Activated CD8-positive, alpha-beta memory T cell treated with anti-CD3 and anti-CD28 coated beads for 4 hours (primary cell): ENCODE data around the gene PRDM8.
"Not testable (repeated sequence)": the region's sequence is repeated elsewhere in the genome, so short reads cannot be mapped to it uniquely, and the experiment has no call there.

ENCODE experiments used
- DNase-seq, 2 donors: peaks; one replicate each; pipeline ENCODE4 v3.0.0-alpha.2; 2020; ENCODE audit warnings: low read depth in 2 of 2

Gene PRDM8

DNA sequence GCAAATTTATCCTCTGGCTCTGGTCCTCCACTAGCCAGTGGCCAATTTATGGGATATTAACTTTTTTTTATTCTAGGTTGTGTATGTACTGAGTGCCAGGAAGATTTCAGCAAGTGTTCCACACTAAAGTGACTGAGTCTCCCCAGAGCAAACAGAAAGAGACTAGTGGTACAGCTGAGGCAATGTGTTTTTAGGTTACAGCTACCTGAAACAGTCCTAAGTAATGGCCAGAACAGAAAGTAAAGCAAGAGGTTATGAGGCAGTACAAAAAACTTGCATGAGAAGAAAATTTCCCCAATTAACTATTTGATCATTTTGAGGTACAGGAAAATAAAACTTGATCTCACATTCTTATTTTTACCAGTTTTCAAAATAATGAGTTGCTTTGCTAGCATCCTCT is 31.2 kb downstream of the PRDM8 start:
- no peak for DNase-seq

DNA sequence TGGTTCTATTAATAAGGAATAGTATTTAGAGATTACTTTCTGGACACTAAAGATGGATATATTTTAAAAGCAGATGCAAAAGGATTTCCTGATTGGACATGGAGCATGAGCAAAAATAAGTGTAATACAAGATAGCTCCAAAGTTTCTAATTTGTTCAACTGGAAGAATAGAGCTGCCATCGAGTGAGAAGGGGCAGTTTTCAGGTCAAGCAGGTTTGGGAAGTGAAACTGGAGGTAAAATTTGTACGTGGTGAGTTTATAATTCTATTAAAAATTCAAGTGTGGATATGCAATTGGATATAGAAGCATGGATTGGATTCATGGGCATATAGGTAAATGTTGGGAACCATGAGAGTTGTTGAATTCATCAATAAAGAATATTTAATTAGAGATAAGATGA is 31.8 kb downstream of the PRDM8 start:
- no peak for DNase-seq

DNA sequence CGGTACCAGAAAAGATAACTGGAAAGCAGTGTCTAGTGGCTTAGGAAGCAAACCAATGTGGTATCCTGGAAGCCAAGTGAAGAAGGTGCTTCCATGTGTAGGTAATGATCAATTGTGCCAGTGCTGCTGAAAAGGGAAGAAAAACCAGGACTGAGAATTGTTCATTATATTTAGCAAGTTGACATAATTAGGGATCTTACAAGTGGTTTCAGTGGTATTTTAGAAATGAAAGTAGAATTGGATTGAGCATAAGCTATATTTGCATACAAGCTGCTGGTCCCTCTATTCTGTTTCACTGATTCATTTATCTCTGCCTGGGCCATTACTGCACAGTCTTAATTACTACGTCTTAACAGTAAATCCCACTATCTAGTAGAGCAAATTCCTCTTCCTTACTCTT is 32.3 kb downstream of the PRDM8 start:
- no peak for DNase-seq

DNA sequence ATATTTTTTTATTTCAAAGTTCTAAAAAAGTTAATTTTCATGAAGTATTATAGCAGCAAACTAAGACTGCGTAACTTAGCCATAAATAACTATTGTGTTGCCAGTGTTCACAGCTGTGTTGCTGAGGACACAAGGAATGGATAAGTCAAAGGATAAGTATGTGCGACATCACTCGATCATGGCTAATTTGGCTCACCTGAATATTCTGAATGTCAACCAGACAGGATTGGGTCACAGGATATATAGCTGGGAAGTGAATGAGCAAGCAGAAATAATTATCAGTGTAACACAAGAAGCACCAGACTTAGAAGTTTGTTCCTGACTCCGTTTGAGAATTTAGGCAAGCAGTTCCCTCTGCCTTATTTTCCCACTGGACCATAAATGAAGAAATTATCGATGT is 33.9 kb downstream of the PRDM8 start:
- no peak for DNase-seq

DNA sequence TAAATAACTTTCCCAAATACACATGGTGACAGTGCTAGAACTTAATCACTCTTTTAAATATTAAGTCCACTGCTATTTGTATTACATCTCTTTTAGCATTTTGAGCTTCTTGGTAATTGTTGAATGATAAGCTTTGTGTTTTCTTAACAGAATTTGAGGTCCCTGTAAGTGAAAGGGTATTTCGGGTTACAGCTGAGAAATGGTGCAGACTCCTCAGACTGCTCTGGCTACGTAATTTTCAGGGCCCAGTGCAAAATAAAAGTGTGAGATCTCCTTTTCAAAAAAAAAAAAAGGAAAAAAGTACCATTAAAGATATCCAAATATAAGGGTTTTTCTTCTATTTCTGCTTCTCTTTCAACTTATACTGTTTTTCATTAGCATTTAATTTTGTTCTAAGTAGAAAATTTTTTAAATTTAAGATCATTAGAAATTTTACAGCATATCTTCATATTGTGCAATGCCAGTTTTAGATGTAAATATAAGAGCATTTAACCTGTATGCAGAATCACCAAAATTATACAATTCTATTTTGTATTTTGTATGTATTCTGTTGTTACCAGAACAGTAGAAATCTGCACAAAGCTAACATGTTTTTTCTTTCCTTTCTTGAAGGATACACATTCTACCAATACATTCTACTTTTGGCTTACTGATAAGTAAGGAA is 35.5 kb downstream of the PRDM8 start:
- DNase-seq, result no peak

DNA sequence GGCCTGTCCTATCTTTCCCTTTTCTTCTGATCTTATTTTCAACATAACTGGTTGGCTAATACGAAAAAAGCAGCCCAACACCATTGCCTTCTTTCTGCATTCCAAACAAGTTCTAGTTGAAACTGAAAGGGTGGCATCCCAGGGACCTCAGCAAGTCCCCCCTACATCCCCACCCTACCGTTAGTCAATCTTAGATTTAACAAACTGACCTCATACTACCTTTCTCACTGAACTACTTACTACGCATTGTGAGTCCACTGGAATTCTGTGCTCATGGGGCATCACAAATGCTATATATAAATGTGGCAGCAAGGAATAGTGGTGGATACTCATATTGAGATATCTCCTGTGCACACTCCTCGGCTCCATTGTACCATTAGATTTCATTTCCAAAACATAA is 36.1 kb downstream of the PRDM8 start:
- no peak for DNase-seq

DNA sequence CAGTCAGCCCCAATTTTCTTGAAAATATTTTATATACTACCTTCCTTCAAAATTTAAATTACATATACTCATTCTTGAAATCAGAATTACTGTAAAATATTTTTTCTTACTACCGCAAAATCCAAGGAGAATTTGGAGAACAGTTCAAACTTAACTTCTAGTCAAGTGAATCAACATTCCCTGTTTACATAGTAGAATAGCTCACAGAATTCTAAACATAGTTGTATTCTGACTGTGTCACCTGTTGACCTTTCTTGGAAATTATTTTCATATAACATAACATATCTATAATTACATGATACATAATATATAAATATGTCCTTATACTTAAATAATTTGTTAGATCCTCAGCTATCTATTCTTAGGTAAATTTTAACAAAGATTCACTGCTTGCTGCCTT is 38.1 kb downstream of the PRDM8 start:
- no peak for DNase-seq

DNA sequence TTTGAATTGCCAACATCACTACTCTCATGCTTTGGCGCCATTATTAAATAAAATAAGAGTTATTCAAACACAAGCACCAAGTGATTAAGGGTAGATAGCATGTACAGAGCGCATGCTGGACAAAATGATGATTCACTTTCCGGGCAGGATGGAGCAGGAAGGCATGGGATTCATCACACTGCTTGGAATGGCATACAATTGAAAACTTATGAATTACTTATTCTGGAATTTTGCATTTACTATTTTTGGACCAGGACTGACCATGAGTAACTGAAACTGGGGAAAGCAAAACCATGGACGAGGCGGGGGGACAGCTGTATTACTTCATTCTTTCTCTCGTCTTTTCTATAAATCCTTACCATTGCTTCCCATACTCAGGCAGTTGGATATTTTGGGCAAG is 40.7 kb downstream of the PRDM8 start:
- DNase-seq, result no peak

DNA sequence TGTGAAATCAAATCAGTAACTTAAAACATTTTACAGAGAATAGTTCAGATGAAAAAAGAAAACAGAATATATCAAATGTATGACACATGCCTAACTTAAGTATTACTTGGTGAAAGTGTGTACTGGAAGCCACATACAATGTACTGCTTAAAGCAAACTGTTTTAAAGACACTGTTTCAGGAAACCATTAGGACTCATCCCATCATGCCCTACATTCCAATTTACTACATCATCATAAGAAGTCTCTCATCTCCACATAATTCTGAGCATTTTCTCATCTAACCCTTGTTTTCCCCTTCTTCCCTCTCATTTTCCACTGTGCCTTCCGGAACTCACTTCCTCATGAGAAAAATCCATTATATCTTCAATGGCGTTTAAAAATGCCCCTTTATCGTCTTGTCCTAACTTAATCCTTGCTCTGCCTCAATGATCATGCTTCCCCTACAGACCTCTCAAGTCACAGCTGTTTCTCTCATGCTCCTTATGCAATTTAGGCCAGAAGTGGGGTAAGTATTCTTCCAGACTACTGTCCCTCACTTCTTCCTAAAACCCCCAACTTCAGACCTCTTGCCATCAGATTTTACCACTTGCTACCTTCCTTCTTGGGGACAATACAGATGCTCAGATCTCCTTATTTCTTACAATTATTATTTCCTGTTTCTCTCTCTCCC is 42.3 kb downstream of the PRDM8 start:
- no peak for DNase-seq

DNA sequence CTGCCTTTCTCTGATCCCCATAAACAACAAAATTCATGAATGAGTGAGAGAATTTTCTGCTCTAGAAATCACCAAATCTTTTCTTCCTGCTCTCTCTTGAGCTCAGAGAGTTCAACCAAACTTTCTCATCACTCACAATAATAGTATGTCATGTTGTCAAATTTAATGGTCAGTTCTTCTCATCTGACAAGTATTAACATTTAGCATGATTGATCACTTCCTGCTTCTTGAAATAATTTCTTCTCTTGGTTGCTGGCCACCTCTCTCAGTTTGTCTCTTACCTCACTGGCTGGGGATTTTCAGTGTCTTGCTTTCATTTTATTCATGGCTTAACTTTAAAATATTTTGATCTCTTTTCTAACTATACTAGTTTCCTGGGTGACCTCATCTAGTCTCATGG is 43.7 kb downstream of the PRDM8 start:
- no peak for DNase-seq

DNA sequence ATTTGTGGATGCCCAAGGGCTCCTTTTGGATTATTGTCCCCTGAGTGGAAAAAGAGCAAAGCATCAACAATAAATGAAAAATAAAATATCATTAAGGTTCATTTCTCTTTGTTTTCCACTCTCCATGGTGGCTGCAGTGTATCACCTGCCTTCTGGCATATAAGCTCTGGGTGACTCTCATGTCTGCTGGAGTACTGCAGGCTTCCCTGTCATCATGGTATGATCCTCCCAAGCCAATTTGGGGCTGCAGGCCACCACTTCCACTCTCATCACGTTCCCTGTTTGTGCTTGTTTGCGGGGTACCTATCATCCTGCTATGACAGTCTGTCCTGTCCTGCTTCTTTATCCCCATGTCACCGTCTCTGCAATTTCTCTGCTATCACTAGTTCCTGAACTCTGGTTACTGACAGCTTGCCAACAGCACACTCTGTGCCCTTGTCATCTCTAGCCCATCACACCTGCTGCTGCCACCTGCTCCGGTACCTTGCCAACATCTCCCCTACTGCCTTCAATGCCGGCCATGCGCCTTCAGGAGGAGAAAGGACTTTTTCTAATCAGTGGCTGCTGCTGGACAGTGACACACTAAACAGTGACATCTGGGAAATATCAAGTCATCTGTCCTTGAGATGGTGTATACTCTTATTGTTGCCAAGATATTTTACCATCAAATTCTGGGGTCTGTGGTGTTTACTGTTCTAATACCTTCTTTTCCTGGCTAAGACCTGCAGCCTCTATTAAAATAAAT is 46.1 kb downstream of the PRDM8 start:
- no peak for DNase-seq

DNA sequence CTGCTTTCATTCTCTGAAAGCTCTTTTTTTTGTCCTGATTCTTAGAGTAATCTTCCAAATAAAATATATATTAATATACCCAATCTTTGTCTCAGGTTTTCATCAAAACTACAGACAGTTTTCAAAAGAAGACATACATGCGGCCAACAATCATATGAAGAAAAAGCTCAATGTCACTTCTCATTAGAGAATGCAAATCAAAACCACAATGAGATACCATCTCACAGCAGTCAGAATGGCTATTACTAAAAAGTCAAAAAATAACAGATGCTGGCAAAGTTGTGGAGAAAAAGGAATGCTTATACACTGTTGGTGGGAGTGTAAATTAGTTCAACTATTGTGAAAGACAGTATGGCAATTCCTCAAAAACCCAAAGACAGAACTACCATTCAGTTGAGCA is 50.2 kb downstream of the PRDM8 start:
- DNase-seq, result not testable (repeated sequence)

DNA sequence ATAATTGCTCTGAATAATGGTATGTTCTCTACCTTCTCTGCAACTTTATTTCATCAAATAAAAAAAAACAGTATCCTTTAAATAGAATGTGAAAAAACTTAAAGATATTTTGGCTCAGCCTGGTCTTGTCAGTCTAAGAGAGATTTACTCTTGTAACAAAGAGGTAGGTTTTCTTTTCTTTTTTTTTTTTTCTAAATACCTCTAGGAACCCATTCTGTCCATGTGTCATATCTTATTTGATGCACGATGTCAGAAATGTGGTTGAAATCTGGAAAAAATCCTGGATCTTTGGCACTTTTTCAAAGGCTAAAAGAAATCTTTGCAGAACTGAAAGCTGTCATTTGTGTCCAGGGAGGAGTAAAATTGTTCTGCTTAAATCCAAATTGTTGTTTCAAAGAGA is 51.8 kb downstream of the PRDM8 start:
- DNase-seq, result no peak

DNA sequence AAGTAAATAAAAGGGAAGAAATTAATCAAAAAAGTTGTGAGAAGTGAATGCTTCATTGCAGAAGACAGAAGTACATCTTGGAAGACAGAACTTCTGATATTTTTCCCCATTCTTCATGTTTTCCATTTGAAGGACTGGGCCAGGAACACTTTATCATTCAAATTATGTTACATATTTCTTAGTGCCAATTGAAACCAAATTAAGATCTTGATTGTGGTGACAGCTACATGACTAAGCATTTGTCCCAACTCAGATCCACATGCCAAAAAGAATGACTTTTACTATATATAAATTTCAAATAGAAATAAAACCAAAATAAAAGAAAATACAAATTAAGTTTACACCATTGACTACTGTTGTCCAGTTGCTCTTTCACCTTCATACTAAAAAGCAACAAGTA is 55.1 kb downstream of the PRDM8 start:
- no peak for DNase-seq

DNA sequence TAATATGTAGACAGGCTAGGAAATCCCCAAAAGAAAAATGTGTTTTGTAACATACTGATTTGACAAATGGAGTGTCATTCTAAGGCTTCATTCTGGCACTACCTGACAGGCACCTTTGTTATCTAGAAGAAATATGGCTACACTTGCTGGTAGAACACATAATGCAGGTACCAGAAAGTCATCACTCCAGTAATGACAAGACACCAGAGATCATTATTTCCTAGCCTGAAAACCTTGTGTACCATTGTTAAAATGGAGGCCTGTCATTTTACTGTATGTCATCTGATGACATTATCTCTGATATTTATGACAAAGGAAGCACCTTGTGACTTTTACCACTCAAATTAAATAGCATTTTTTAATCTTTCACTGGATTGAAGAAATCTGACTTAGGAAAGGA is 55.6 kb downstream of the PRDM8 start:
- DNase-seq, result no peak

DNA sequence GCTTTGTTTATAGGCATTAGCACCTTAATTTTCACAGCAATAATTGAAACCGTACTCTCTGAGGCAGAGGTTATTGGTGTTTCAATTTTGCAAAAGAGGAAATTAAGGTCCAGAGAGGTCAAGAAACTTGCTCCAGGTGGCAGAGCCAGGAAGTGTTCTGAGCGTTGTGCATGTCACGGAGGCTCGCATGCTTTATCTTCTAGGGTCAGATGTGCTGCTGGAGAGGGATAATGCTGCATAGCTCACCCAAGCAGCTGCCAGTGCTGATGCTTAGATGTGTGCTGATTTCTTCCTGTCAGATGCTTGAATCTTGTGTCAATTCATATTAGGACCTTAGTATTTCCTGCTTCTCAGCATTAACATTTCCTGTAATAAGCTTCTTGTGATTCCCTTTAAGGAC is 56.2 kb downstream of the PRDM8 start:
- DNase-seq, result no peak
